Gastrocnemius medialis (tissue), 4 donors: ENCODE data around the gene PTGR3. TPM values are rescaled to one million over a fixed set of nuclear protein-coding genes. Genes with fewer than 3 reads are reported as not detected.

ENCODE experiments used
- ATAC-seq, 2 donors: fragments of 150-250 bp; one replicate each; pipeline ENCODE4 v1.9.1; 2016
- DNase-seq, 2 donors: peaks; one replicate each; pipeline ENCODE4 v3.0.0-alpha.2; 2019
- H3K27ac ChIP-seq, 4 donors: fragments of 200-600 bp; sonication (generic); 1 replicate in 1 of 4; 2 replicates in 3 of 4; pipeline ENCODE4 v1.5.1; 2016 to 2018; ENCODE audit warnings: mild to moderate bottlenecking in 2 of 4, moderate library complexity in 1 of 4
- H3K27me3 ChIP-seq, 3 donors: fragments of 200-600 bp; sonication (generic) in 2 of 3; 1 replicate in 1 of 3; 2 replicates in 2 of 3; pipeline versions ENCODE4 v1.5.1 to v1.6.0; 2016 to 2019; ENCODE audit warnings: mild to moderate bottlenecking in 1 of 3, moderate library complexity in 1 of 3
- H3K36me3 ChIP-seq, 2 donors: fragments of 200-600 bp; sonication (generic) in 1 of 2; one replicate each; pipeline ENCODE4 v1.5.1; 2017 to 2018
- H3K4me1 ChIP-seq, 2 donors: fragments of 200-600 bp; sonication (generic) in 1 of 2; one replicate each; pipeline ENCODE4 v1.5.1; 2016 to 2017; ENCODE audit warnings: mild to moderate bottlenecking in 2 of 2
- H3K4me3 ChIP-seq, 4 donors: fragments of 200-600 bp; sonication (generic) in 3 of 4; 1 replicate in 1 of 4; 2 replicates in 3 of 4; pipeline ENCODE4 v1.5.1; 2016 to 2019; ENCODE audit warnings: mild to moderate bottlenecking in 2 of 4
- H3K9me3 ChIP-seq, 3 donors: fragments of 200-600 bp; sonication (generic) in 2 of 3; 1 replicate in 1 of 3; 2 replicates in 2 of 3; pipeline ENCODE4 v1.5.1; 2016 to 2019
- POLR2A ChIP-seq, 2 donors: fragments of 450-650 bp; IDR thresholded peaks; one replicate each; pipeline ENCODE4 v1.6.1; 2017; ENCODE audit warnings: antibody characterized with exemption in 2 of 2, mild to moderate bottlenecking in 2 of 2, moderate library complexity in 2 of 2
- in situ Hi-C, 4 donors: fragments of 200-750 bp; cut with MboI; loops; one replicate each; pipeline versions ENCODE4 v1.15.0 to v1.8.0; 2017; ENCODE audit warnings: low sequenced_read_pairs in 4 of 4
- intact Hi-C: fragments of 100-400 bp; cut with DNase I; formaldehyde crosslinking; loops from one replicate; pipeline ENCODE4 v1.15.1; 2023; ENCODE audit warnings: low total_unique reads
- total RNA-seq, 4 donors: library from RNA; depleted of rRNA; stranded (reverse); fragments of >200 nt; gene quantifications; one replicate each; pipeline versions ENCODE4 v1.1.0 to v1.2.3, GENCODE V29; 2016
- TF ChIP-seq, protein P1 (sequence below), 5 experiments: fragments of 450-650 bp in 3 of 5; fragments of 200-600 bp in 2 of 5; sonication (generic) in 2 of 5; IDR thresholded peaks in 4 of 5; conservative IDR thresholded peaks in 1 of 5; 1 replicate in 4 of 5; 2 replicates in 1 of 5; pipeline ENCODE4 v1.5.1; 2016 to 2019; ENCODE audit warnings: antibody characterized with exemption in 5 of 5, mild to moderate bottlenecking in 3 of 5, moderate library complexity in 3 of 5

The PTGR3 gene, protein sequence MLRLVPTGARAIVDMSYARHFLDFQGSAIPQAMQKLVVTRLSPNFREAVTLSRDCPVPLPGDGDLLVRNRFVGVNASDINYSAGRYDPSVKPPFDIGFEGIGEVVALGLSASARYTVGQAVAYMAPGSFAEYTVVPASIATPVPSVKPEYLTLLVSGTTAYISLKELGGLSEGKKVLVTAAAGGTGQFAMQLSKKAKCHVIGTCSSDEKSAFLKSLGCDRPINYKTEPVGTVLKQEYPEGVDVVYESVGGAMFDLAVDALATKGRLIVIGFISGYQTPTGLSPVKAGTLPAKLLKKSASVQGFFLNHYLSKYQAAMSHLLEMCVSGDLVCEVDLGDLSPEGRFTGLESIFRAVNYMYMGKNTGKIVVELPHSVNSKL
- 10 to 100 TPM; 25.7 to 34.0 (median 29.9) TPM for total RNA-seq

DNA sequence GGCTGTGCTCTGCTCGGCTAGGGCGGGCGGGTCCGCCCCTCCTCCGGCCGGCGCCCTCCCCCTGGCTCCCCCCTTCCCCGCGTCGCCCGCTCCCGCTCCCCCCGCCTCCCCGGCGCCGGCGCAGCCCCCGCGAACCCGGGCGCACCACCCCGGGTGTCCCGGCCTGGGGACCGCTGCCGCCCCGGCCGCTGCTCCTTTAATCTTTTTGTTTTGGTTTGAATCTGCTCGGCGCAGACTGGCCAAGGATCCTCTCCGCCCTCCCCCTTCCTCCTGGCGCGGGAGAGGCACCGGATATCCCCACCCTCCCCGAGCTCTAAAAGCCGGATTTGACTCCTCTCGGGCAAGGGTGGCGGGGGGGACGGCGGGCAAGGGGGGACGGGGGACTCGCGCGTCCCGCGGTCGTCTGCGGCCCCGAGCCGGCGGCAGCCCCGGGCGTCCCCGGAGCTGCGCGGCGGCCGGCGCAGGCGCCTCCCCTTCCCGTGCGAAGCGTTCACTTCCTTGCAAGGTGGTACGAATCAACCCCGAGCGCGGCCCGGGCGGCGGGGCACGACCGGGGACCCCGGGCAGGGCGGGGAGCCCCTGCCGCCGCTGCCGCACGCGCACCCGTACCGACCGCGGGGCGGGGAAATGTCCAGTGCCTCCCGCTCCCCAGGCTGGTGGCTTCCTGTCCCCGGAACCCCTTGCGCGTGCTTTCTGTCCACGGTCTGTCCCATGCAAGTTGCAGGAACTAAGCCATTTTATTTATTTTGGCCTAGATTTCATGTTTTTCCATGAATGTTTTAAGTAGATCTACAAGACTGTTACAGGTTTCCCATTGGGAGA is at the start of gene PTGR3:
Gene PTGR3 (minus strand): TSS at position 11 of the 822 bp plus-strand sequence. CDS start 81 bp downstream, outside the sequence.
- intact Hi-C loops: loop anchor here (2.0 to 10.0 kb wide), 5 partner anchors 713 to 1285 kb away; partner anchors contain the start of genes CNDP2, CYB5A and ZNF516
- peak; percentile 82 to 89 for DNase-seq

DNA sequence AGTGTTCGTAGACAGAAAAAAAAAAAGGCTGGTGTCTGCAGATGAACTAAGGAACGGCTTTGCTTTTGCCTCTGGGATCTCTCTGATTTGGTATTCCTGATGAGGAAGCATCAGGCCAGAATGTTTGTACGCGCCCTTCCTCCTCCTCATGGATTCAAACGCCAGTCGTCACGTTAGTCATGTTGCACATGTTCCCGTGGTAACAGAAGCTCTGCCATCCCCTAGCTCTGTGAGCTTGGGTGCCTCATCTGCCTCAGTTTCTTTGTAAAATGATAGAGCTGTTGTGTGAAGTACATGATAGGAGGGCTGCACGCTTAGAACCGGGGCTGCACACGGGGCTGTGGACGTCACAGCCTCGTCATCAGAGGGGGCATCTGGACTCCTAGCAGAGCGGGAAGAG is 48.7 kb upstream of the PTGR3 start:
- Histone ChIP-seq H3K27ac (no peak overlapping the region), H3K36me3 (no peaks in the 10 kb centered on the region), H3K9me3 (no peaks in the 10 kb centered on the region), H3K4me3 (no peak overlapping the region), H3K27me3 (no peaks in the 10 kb centered on the region), H3K4me1 (peaks cover 16 to 25% of the 10 kb centered on the region in 2 donors)
- intact Hi-C loops: no loop called here
- in situ Hi-C loops: no loop called here
- ATAC-seq (no peak), DNase-seq (no peak)
- TF ChIP-seq, protein P1, sequence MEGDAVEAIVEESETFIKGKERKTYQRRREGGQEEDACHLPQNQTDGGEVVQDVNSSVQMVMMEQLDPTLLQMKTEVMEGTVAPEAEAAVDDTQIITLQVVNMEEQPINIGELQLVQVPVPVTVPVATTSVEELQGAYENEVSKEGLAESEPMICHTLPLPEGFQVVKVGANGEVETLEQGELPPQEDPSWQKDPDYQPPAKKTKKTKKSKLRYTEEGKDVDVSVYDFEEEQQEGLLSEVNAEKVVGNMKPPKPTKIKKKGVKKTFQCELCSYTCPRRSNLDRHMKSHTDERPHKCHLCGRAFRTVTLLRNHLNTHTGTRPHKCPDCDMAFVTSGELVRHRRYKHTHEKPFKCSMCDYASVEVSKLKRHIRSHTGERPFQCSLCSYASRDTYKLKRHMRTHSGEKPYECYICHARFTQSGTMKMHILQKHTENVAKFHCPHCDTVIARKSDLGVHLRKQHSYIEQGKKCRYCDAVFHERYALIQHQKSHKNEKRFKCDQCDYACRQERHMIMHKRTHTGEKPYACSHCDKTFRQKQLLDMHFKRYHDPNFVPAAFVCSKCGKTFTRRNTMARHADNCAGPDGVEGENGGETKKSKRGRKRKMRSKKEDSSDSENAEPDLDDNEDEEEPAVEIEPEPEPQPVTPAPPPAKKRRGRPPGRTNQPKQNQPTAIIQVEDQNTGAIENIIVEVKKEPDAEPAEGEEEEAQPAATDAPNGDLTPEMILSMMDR (IDR thresholded peaks at IDR 0.05 in 4 of 5, conservative IDR thresholded peaks at IDR 0.05 in 1 of 5): no peak
- TF ChIP-seq POLR2A (IDR thresholded peaks at IDR 0.05): no peak

More for the DNA sequence above, at the start of gene PTGR3:
- H3K36me3 ChIP-seq: no peaks in the 10 kb centered on the region
- ATAC-seq: peak; percentile 51 to 65
- H3K27ac ChIP-seq: peak within 1 kb of the TSS; percentile 95 to 99 (median 96)
- H3K9me3 ChIP-seq: no peaks in the 10 kb centered on the region
- no peaks in the 10 kb centered on the region for H3K27me3 ChIP-seq
- in situ Hi-C loops: loop anchor here in 1 of 4 donors (5.0 kb wide), 1 partner anchor 43 kb away; no protein-coding TSS in a partner anchor
- H3K4me1 ChIP-seq: peaks cover 48% of the 10 kb centered on the region in 2 donors
- TF ChIP-seq POLR2A (IDR thresholded peaks at IDR 0.05): peak; percentile 60 to 75
- TF ChIP-seq, protein P1 (IDR thresholded peaks at IDR 0.05 in 4 of 5, conservative IDR thresholded peaks at IDR 0.05 in 1 of 5): no peak
- peak within 1 kb of the TSS; percentile 75 to 97 (median 87) for H3K4me3 ChIP-seq

DNA sequence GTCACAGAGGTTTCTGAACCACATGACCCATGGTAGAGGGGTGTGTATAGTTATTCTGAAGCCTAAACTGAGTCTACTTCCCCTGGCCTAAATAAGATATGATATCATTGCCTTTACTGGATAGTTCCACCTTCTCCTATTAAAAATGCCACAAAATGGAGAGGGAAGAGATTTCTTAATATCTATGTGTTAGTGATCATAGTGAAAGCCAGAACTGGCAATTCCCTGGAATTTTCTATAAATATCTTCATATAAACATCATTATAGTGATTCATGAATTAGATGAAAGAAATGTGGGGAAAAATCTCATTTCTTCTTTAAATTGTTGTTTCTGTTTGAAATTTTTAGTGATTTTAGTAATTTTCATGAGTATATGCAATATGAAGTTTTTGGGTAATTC is 47.4 kb upstream of the PTGR3 start:
- peaks cover 26 to 37% of the 10 kb centered on the region in 2 donors for H3K4me1 ChIP-seq
- H3K27me3 ChIP-seq: no peaks in the 10 kb centered on the region
- H3K4me3 ChIP-seq: no peak overlapping the region
- ATAC-seq (no peak), DNase-seq (no peak)
- in situ Hi-C loops: no loop called here
- intact Hi-C loops: no loop called here
- no peak overlapping the region for H3K27ac ChIP-seq
- no peak for TF ChIP-seq POLR2A (IDR thresholded peaks at IDR 0.05)
- TF ChIP-seq, protein P1 (IDR thresholded peaks at IDR 0.05 in 4 of 5, conservative IDR thresholded peaks at IDR 0.05 in 1 of 5): no peak
- H3K36me3 ChIP-seq: no peaks in the 10 kb centered on the region
- no peaks in the 10 kb centered on the region for H3K9me3 ChIP-seq

DNA sequence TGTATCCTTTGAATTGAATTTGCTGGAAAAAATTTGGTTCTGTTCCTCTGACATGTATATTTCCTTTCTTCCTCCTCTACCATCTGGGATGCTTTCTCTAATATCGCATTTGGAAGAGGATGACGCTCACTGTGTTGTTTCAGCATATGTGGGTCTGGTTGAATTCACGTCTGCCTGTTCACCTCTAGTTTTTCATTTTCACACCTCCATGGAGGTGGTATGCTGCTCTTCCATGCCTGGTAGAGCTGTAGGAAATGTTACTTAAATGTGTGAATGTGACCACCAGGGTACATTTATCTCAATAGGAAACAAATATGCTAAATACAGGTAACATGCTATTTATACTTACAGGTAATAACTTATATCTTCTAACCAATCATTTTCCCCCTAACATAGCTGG is 46.2 kb upstream of the PTGR3 start:
- TF ChIP-seq POLR2A (IDR thresholded peaks at IDR 0.05): no peak
- TF ChIP-seq, protein P1 (IDR thresholded peaks at IDR 0.05 in 4 of 5, conservative IDR thresholded peaks at IDR 0.05 in 1 of 5): no peak
- ATAC-seq: no peak
- no peaks in the 10 kb centered on the region for H3K9me3 ChIP-seq
- DNase-seq: no peak
- in situ Hi-C loops: no loop called here
- H3K4me3 ChIP-seq: no peak overlapping the region
- no peaks in the 10 kb centered on the region for H3K36me3 ChIP-seq
- peaks cover 26 to 38% of the 10 kb centered on the region in 2 donors for H3K4me1 ChIP-seq
- intact Hi-C loops: no loop called here
- no peak overlapping the region for H3K27ac ChIP-seq
- no peaks in the 10 kb centered on the region for H3K27me3 ChIP-seq
